HepG2 (cell line): ENCODE measurements around the gene PLPPR3. TPM values are rescaled to one million over a fixed set of nuclear protein-coding genes. Genes with fewer than 3 reads are reported as not detected.

Experiments
- CSRNP1 ChIP-seq: sonication (generic); formaldehyde crosslinking; IDR thresholded peaks from 2 replicates; pipeline ENCODE4 v1.8.1; 2023; ENCODE audit warnings: mild to moderate bottlenecking, missing genetic modification reagents
- GATAD1 ChIP-seq: IDR thresholded peaks from 2 replicates; pipeline ENCODE4 v1.6.1; 2016; ENCODE audit warnings: missing genetic modification reagents, missing compliant biosample characterization
- HCFC1 ChIP-seq: fragments of 150-350 bp; IDR thresholded peaks from 2 replicates; pipeline ENCODE4 v1.6.1; 2014; ENCODE audit warnings: low read depth, low read length
- HIVEP1 ChIP-seq: sonication (generic); formaldehyde crosslinking; IDR thresholded peaks from 2 replicates; pipeline ENCODE4 v1.4.0; 2020; ENCODE audit warnings: mild to moderate bottlenecking, missing genetic modification reagents
- KDM6A ChIP-seq: IDR thresholded peaks from 2 replicates; pipeline ENCODE4 v1.6.1; 2016; ENCODE audit warnings: low read depth
- LRRFIP1 ChIP-seq: sonication (generic); formaldehyde crosslinking; conservative IDR thresholded peaks from 2 replicates; pipeline ENCODE4 v1.4.0; 2020; ENCODE audit warnings: missing genetic modification reagents
- ZBTB38 ChIP-seq: sonication (generic); formaldehyde crosslinking; IDR thresholded peaks from 2 replicates; pipeline ENCODE4 v1.5.1; 2020; ENCODE audit warnings: mild to moderate bottlenecking, missing genetic modification reagents
- ZBTB4 ChIP-seq: sonication (generic); formaldehyde crosslinking; IDR thresholded peaks from 2 replicates; pipeline ENCODE4 v1.4.0; 2020; ENCODE audit warnings: missing genetic modification reagents, mild to moderate bottlenecking, borderline replicate concordance
- ZFP36L1 ChIP-seq: sonication (generic); formaldehyde crosslinking; IDR thresholded peaks from 2 replicates; pipeline ENCODE4 v1.8.0; 2022; ENCODE audit warnings: mild to moderate bottlenecking, missing genetic modification reagents, moderate library complexity
- ZNF83 ChIP-seq: sonication (generic); formaldehyde crosslinking; IDR thresholded peaks from 2 replicates; pipeline ENCODE4 v1.4.0; 2020; ENCODE audit warnings: missing genetic modification reagents, mild to moderate bottlenecking, borderline replicate concordance
- ZSCAN21 ChIP-seq: sonication (generic); formaldehyde crosslinking; IDR thresholded peaks from 2 replicates; pipeline ENCODE4 v1.8.0; 2022; ENCODE audit warnings: mild to moderate bottlenecking, missing genetic modification reagents, moderate library complexity, borderline replicate concordance
- polyA plus RNA-seq, 8 experiments: library from polyadenylated mRNA; depleted of rRNA in 3 of 8; stranded (reverse) in 7 of 8; unstranded in 1 of 8; fragments of >200 nt; fragmentation: Illumina TruSeq in 4 of 8; extraction: Trizol in 4 of 8; gene quantifications; 2 replicates each; pipeline versions ENCODE4 v1.2.1 to v1.2.3, GENCODE V29; 2011 to 2016; ENCODE audit warnings: low read depth in 4 of 8, missing spikeins in 1 of 8, mixed read lengths in 1 of 8; ENCODE audit not compliant: insufficient read depth in 1 of 8
- total RNA-seq, 5 experiments: library from RNA; depleted of rRNA; stranded (reverse); fragments of >200 nt; fragmentation: Illumina TruSeq; extraction: Trizol; gene quantifications; 2 replicates each; pipeline ENCODE4 v1.2.3, GENCODE V29; 2016; ENCODE audit warnings: low read depth in 1 of 5
- TF ChIP-seq, protein P1 (sequence below): sonication (generic); formaldehyde crosslinking; IDR thresholded peaks from 2 replicates; pipeline ENCODE4 v1.4.0; 2020; ENCODE audit warnings: missing genetic modification reagents
- TF ChIP-seq, protein P2 (sequence below): fragments of 450-650 bp; IDR thresholded peaks from 2 replicates; pipeline ENCODE4 v1.6.1; 2017; ENCODE audit warnings: mild to moderate bottlenecking

PLPPR3 gene
- total and polyA plus RNA-seq, 2 of the 13 experiments (the other 11 are each of a cell fraction or from before 2014, with no cell fraction given), result 0.07 to 0.16 TPM

DNA sequence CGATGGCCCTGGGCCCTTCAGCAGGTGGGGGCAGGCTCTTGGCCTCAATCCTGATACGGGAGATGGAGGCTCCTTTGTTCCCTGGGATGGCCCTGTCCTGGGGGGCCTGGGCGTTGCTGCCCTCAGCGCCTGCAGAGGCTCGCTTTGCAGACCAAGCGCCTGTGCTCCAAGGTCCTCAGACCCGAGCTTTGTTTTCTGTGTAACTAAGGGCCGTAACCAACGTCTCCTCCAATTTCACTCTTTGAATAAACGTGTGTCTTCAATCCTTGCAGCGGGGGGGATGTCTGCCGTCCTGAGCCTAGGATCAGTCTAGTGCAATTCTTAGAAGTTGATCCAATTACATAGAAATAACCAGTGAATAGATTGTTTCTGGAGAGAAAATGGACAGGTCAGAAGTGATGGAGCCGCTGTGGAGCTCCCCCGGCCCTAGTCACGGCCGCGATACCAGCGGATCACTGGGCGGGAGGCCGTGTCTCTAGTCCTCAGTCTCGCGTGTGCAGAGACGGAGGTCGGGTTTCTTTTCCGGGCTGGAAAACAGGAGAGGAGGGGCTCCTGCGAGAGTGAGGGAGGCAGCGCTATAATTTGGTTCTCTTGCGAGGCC is 19.2 kb downstream of the PLPPR3 start (continued):
- TF ChIP-seq ZBTB4 (CRISPR knock-in tag) (0 out of 2 replicates have a peak, but pooled peaks have one; percentile 39), HCFC1 (no peak), ZFP36L1 (CRISPR knock-in tag) (no peak), ZNF83 (no peak), GATAD1 (CRISPR knock-in tag) (no peak), CSRNP1 (no peak), ZBTB38 (CRISPR knock-in tag) (peak; percentile 18; the same call in 1 of the 2 replicates), KDM6A (CRISPR knock-in tag) (no peak), LRRFIP1 (no peak), ZSCAN21 (no peak), HIVEP1 (CRISPR knock-in tag) (no peak)
- TF ChIP-seq, protein P1, sequence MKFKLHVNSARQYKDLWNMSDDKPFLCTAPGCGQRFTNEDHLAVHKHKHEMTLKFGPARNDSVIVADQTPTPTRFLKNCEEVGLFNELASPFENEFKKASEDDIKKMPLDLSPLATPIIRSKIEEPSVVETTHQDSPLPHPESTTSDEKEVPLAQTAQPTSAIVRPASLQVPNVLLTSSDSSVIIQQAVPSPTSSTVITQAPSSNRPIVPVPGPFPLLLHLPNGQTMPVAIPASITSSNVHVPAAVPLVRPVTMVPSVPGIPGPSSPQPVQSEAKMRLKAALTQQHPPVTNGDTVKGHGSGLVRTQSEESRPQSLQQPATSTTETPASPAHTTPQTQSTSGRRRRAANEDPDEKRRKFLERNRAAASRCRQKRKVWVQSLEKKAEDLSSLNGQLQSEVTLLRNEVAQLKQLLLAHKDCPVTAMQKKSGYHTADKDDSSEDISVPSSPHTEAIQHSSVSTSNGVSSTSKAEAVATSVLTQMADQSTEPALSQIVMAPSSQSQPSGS (CRISPR knock-in tag), result no peak
- TF ChIP-seq, protein P2, sequence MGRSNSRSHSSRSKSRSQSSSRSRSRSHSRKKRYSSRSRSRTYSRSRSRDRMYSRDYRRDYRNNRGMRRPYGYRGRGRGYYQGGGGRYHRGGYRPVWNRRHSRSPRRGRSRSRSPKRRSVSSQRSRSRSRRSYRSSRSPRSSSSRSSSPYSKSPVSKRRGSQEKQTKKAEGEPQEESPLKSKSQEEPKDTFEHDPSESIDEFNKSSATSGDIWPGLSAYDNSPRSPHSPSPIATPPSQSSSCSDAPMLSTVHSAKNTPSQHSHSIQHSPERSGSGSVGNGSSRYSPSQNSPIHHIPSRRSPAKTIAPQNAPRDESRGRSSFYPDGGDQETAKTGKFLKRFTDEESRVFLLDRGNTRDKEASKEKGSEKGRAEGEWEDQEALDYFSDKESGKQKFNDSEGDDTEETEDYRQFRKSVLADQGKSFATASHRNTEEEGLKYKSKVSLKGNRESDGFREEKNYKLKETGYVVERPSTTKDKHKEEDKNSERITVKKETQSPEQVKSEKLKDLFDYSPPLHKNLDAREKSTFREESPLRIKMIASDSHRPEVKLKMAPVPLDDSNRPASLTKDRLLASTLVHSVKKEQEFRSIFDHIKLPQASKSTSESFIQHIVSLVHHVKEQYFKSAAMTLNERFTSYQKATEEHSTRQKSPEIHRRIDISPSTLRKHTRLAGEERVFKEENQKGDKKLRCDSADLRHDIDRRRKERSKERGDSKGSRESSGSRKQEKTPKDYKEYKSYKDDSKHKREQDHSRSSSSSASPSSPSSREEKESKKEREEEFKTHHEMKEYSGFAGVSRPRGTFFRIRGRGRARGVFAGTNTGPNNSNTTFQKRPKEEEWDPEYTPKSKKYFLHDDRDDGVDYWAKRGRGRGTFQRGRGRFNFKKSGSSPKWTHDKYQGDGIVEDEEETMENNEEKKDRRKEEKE, result no peak
